DND-41 (cell line): ENCODE data around the gene SLC2A9.

Source experiments
- EZH2 ChIP-seq: IDR thresholded peaks from 3 replicates; pipeline ENCODE4 v1.6.1; 2012; ENCODE audit warnings: borderline replicate concordance, low read depth, mild to moderate bottlenecking, moderate library complexity, low read length, inconsistent platforms; ENCODE audit not compliant: severe bottlenecking
- TF ChIP-seq, protein P1 (sequence below): IDR thresholded peaks from 2 replicates; pipeline ENCODE4 v1.5.1; 2012; ENCODE audit warnings: borderline replicate concordance, low read length, moderate library complexity, mild to moderate bottlenecking; ENCODE audit not compliant: poor library complexity, severe bottlenecking; ENCODE audit errors: extremely low read depth

DNA sequence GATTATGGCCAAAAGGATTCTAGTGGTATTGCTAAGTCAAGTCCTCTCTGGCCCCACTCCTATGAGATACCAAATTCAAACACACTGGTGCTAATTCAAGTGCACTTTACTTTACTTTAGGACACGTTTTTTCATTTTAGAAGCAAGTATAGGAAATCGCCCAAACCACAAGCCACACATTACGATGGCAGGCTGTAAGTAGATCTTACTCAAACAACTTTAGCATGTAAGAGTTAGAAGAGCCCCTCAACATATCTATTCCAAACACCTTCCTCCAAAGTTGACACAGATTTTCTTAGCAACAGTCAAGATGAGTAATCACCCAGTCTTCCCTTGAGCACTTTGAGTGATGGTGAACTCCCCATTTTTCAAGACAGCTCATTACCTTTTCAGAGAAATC lies 196.2 kb downstream of the SLC2A9 start:
- TF ChIP-seq, protein P1, sequence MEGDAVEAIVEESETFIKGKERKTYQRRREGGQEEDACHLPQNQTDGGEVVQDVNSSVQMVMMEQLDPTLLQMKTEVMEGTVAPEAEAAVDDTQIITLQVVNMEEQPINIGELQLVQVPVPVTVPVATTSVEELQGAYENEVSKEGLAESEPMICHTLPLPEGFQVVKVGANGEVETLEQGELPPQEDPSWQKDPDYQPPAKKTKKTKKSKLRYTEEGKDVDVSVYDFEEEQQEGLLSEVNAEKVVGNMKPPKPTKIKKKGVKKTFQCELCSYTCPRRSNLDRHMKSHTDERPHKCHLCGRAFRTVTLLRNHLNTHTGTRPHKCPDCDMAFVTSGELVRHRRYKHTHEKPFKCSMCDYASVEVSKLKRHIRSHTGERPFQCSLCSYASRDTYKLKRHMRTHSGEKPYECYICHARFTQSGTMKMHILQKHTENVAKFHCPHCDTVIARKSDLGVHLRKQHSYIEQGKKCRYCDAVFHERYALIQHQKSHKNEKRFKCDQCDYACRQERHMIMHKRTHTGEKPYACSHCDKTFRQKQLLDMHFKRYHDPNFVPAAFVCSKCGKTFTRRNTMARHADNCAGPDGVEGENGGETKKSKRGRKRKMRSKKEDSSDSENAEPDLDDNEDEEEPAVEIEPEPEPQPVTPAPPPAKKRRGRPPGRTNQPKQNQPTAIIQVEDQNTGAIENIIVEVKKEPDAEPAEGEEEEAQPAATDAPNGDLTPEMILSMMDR = no peak
- TF ChIP-seq EZH2 = no peak
